ENCODE measurements around the gene FXYD6.

- no peak for TF ChIP-seq CTCF (IDR thresholded peaks at IDR 0.05)
- no peak for TF ChIP-seq POLR2A (IDR thresholded peaks at IDR 0.05)
These were observed 69.6 kb downstream of the FXYD6 start for GRCh38 chr11:117806846-117807245.

Data from adrenal gland (tissue), 5 donors.